Activated naive CD4-positive, alpha-beta T cell treated with anti-CD3 and anti-CD28 coated beads, Interleukin-2, amount 50 U/mL, for 72 hours (primary cell): ENCODE data around the gene CALCR. TPM values are rescaled to one million over a fixed set of nuclear protein-coding genes. Genes with fewer than 3 reads are reported as not detected.

Experiments used
- ATAC-seq, 2 donors: fragments of 150-1000 bp; cut with Tn5 transposase; 2 replicates each; pipeline ENCODE4 v1.10.0; 2021; ENCODE audit warnings: mild to moderate bottlenecking in 2 of 2, moderate library complexity in 2 of 2
- DNase-seq, 2 donors: peaks; one replicate each; pipeline ENCODE4 v3.0.0; 2021 to 2022; ENCODE audit warnings: low spot score in 2 of 2
- H3K27ac Mint-ChIP-seq, 2 donors: one replicate each; pipeline ENCODE4 v1.8.0; 2022; ENCODE audit warnings: mild to moderate bottlenecking in 2 of 2, mixed read lengths in 2 of 2
- H3K36me3 Mint-ChIP-seq, 2 donors: one replicate each; pipeline ENCODE4 v1.8.0; 2022; ENCODE audit warnings: mixed read lengths in 2 of 2
- H3K9me3 Mint-ChIP-seq, 2 donors: one replicate each; pipeline ENCODE4 v1.8.0; 2022; ENCODE audit warnings: mixed read lengths in 2 of 2
- total RNA-seq, 2 donors: library from RNA; stranded (reverse); gene quantifications; one replicate each; pipeline ENCODE4 v1.2.3, GENCODE V29; 2022

Gene CALCR
- total RNA-seq, 2 donors from 2014 or later = not detected

- Mint-ChIP-seq H3K36me3 (no peaks in the 10 kb centered on the region), H3K27ac (no peak overlapping the region), H3K9me3 (no peaks in the 10 kb centered on the region)
- ATAC-seq = no peak
- no peak for DNase-seq
These were observed 148.3 kb downstream of the CALCR start for GRCh38 chr7:93426155-93426696.

DNA sequence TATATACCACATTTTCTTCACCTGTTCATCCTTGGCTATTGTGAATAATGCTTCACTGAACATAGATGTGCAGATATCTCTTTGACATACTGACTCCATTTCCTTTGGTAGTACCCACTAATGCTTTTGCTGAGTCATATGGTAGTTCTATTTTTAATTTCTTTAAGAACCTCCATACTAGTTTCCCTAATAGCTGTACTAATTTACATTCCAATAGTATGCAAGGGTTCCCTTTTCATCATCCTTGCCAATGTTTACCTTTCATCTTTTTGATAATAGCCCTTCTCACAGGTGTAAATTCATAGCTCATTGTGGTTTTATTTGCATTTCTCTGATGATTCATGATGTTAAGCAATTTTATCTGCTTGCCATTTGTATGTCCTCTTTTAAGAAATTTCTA lies 159.9 kb downstream of the CALCR start:
- DNase-seq (no peak), ATAC-seq (no peak)
- no peaks in the 10 kb centered on the region for H3K9me3 Mint-ChIP-seq
- H3K36me3 Mint-ChIP-seq = no peaks in the 10 kb centered on the region
- no peak overlapping the region for H3K27ac Mint-ChIP-seq

- H3K27ac Mint-ChIP-seq = no peak overlapping the region
- peaks cover 0 to 6% of the 10 kb centered on the region in 2 donors for H3K36me3 Mint-ChIP-seq
- DNase-seq (no peak), ATAC-seq (no peak)
- peaks cover 8 to 12% of the 10 kb centered on the region in 2 donors for H3K9me3 Mint-ChIP-seq
These were observed 165.2 kb downstream of the CALCR start for GRCh38 chr7:93409324-93409723.

- Mint-ChIP-seq H3K36me3 (peaks cover 0 to 6% of the 10 kb centered on the region in 2 donors), H3K27ac (no peak overlapping the region), H3K9me3 (peaks cover 8 to 12% of the 10 kb centered on the region in 2 donors)
- no peak for DNase-seq
- no peak for ATAC-seq
These were observed 167.3 kb downstream of the CALCR start for GRCh38 chr7:93407239-93407638.

DNA sequence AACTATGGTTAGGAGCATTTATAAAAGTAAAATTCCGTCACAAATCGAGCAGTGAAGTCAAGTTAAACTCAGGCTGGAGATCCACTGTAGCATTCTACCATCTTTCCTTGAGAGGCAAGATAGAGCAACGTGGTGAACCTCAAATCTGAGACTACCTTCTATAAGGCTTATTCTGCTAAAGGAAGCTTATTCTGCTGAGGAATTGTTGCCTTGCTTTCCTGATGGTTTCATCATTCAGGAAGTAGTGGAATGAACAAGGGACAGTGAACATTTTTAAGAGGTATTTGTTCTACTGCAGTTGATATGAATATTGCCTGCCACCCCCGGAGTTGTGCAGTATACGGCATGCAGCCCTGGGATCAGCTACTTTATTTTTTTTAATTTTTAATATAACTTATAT lies 171.6 kb downstream of the CALCR start:
- H3K9me3 Mint-ChIP-seq = peaks cover 8 to 12% of the 10 kb centered on the region in 2 donors
- H3K36me3 Mint-ChIP-seq = peaks cover 0 to 6% of the 10 kb centered on the region in 2 donors
- ATAC-seq (no peak), DNase-seq (no peak)
- no peak overlapping the region for H3K27ac Mint-ChIP-seq

DNA sequence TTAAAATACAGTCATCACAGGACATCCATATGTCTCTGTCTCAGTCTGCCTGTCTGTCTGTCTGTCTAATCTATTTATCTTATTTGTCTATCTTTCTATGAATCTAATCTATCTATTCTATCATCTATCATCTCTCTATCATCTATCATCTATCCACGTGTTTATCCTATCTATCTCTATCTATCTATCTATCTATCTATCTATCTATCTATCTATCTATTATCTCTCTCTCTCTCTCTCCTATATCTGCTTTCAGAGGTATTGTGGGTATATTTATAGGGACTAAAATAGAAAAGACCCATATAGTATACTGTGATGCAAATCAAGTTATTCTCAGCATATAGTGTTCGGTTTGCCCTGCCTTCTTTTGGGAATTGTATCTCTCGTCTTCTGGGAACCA lies 174.9 kb downstream of the CALCR start:
- DNase-seq (no peak), ATAC-seq (no peak)

GRCh38 chr7:93392984-93393383 lies 181.5 kb downstream of the CALCR start:
- ATAC-seq = no peak
- Mint-ChIP-seq H3K9me3 (no peaks in the 10 kb centered on the region), H3K36me3 (no peaks in the 10 kb centered on the region), H3K27ac (no peak overlapping the region)
- no peak for DNase-seq

More for the DNA sequence above, 174.9 kb downstream of the CALCR start:
- Mint-ChIP-seq H3K9me3 (no peaks in the 10 kb centered on the region), H3K36me3 (no peaks in the 10 kb centered on the region), H3K27ac (no peak overlapping the region)

GRCh38 chr7:93390660-93391059 lies 183.9 kb downstream of the CALCR start:
- ATAC-seq = no peak

DNA sequence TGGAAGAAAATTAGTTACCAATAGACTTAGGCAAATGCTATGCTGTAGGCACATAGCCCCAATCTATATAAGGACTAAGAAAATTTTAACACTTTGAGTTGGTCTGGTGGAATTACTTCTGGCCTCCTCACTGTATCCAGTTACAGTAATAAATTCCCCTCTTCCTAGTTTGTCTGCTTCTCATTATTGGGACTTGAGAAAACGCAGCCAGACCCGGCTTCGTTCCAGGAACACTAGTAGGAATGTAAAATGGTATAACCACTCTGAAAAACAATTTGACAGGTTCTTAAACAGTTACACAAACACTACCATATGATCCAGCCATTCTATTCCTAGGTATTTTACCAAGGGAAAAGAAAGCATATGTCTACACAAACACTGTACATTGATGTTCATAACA lies 192.2 kb downstream of the CALCR start:
- no peak for ATAC-seq
- no peaks in the 10 kb centered on the region for H3K36me3 Mint-ChIP-seq
- DNase-seq = no peak
- H3K9me3 Mint-ChIP-seq = no peaks in the 10 kb centered on the region
- H3K27ac Mint-ChIP-seq = no peak overlapping the region

More at GRCh38 chr7:93390660-93391059, 183.9 kb downstream of the CALCR start:
- no peak for DNase-seq
- Mint-ChIP-seq H3K36me3 (no peaks in the 10 kb centered on the region), H3K27ac (no peak overlapping the region), H3K9me3 (no peaks in the 10 kb centered on the region)

DNA sequence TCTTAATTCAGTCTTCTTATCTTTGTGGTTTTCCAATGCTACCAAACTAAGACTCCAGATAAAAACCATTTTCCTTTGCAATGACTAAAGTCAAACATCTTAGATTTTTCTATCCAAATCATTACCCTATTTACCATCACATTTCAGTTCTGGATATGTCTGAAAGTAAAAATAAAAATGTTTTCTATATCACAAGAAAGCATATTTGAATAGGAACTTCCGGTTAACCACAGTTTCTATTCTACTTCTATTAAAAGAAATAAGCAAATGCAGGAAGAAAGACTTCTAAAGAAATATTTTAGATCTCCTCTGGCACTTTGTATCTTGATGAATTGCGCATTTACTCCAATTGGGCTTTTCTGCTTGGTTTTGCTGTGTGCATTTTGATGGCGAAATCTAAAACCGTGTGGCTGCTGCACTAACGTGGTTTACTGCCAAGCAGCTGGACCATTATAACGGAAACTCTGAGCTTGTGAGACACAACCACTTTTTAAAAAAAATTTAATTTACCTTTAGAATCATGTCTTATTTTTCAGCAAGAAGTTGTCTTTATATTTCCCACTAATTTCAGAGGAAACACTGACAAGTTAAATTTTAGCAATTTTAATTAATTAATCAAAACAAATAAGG lies 196.3 kb downstream of the CALCR start:
- Mint-ChIP-seq H3K9me3 (no peaks in the 10 kb centered on the region), H3K36me3 (no peaks in the 10 kb centered on the region), H3K27ac (no peak overlapping the region)
- DNase-seq = no peak
- no peak for ATAC-seq

- Mint-ChIP-seq H3K9me3 (no peaks in the 10 kb centered on the region), H3K36me3 (no peaks in the 10 kb centered on the region), H3K27ac (no peak overlapping the region)
- no peak for DNase-seq
- ATAC-seq = no peak
These were observed 198.9 kb downstream of the CALCR start for GRCh38 chr7:93375603-93376002.
